IMR-90 (cell line): ENCODE measurements around the gene TSPAN14. TPM values are rescaled to one million over a fixed set of nuclear protein-coding genes. Genes with fewer than 3 reads are reported as not detected.

ENCODE experiments used
- ATAC-seq: fragments of 200-7000 bp; cut with Tn5 transposase; 2 replicates; pipeline ENCODE4 v1.9.1; 2020; ENCODE audit warnings: low read depth, mild to moderate bottlenecking, moderate library complexity
- BruUV-seq: library from RNA; stranded (reverse); fragments of 400-500 nt; replicated peaks from 2 replicates; lab custom pipeline; 2021; lab: Mats Ljungman, UMichigan
- CTCF ChIA-PET: fragments of 300-600 bp; formaldehyde crosslinking; extraction: SDS; loops from one replicate; lab custom pipeline; 2021; ENCODE audit warnings: antibody characterized with exemption; lab: Yijun Ruan, JAX
- POLR2A ChIA-PET: fragments of 300-600 bp; sonication (Branson Sonifier 250); formaldehyde crosslinking; loops from one replicate; lab custom pipeline; 2022; ENCODE audit warnings: antibody characterized with exemption; ENCODE audit not compliant: unreplicated experiment; lab: Charles Lee
- DNase-seq: peaks from one replicate; pipeline ENCODE4 v3.0.0; 2013
- H2AFZ ChIP-seq: replicated peaks from 2 replicates; pipeline ENCODE3; 2013; ENCODE audit warnings: low read length, mild to moderate bottlenecking; ENCODE audit not compliant: poor library complexity
- H2AK5ac ChIP-seq: 2 replicates; pipeline ENCODE4 v1.6.1; 2013; ENCODE audit warnings: low read depth, low read length, inconsistent platforms
- H2AK9ac ChIP-seq: replicated peaks from 2 replicates; pipeline ENCODE3; 2013; ENCODE audit warnings: mild to moderate bottlenecking, low read depth, low read length, moderate library complexity; ENCODE audit not compliant: poor library complexity
- H2BK120ac ChIP-seq: 2 replicates; pipeline ENCODE4 v1.6.1; 2013; ENCODE audit warnings: low read depth, low read length, inconsistent platforms
- H2BK15ac ChIP-seq: 3 replicates; pipeline ENCODE4 v1.6.1; 2013; ENCODE audit warnings: low read depth, low read length, inconsistent platforms
- H2BK20ac ChIP-seq: 2 replicates; pipeline ENCODE4 v1.6.1; 2013; ENCODE audit warnings: low read depth, mild to moderate bottlenecking, inconsistent platforms, low read length, moderate library complexity
- H2BK5ac ChIP-seq: 2 replicates; pipeline ENCODE4 v1.6.1; 2013; ENCODE audit warnings: mild to moderate bottlenecking, low read depth, low read length, inconsistent platforms; ENCODE audit not compliant: poor library complexity, severe bottlenecking
- H3K14ac ChIP-seq: replicated peaks from 2 replicates; pipeline ENCODE4 v1.6.1; 2013; ENCODE audit warnings: low read depth, low read length, inconsistent platforms
- H3K18ac ChIP-seq: 2 replicates; pipeline ENCODE4 v1.6.1; 2013; ENCODE audit warnings: low read depth, low read length, control low read depth
- H3K23ac ChIP-seq: 2 replicates; pipeline ENCODE4 v1.6.1; 2013; ENCODE audit warnings: low read depth, low read length, inconsistent platforms
- H3K27ac ChIP-seq: 2 replicates; pipeline ENCODE4 v1.5.1; 2013; ENCODE audit warnings: mild to moderate bottlenecking, control low read depth, low read length; ENCODE audit not compliant: insufficient read depth
- H3K27me3 ChIP-seq: 2 replicates; pipeline ENCODE4 v1.6.1; 2013; ENCODE audit warnings: low read length; ENCODE audit not compliant: control insufficient read depth, insufficient read depth
- H3K36me3 ChIP-seq: 2 replicates; pipeline ENCODE4 v1.6.1; 2013; ENCODE audit warnings: low read length, mixed read lengths; ENCODE audit not compliant: control insufficient read depth, insufficient read depth
- H3K4ac ChIP-seq: 2 replicates; pipeline ENCODE4 v1.6.1; 2013; ENCODE audit warnings: low read depth, low read length, inconsistent platforms
- H3K4me1 ChIP-seq: 2 replicates; pipeline ENCODE4 v1.6.1; 2013; ENCODE audit warnings: low read length, mixed read lengths; ENCODE audit not compliant: control insufficient read depth, insufficient read depth
- H3K4me2 ChIP-seq: 2 replicates; pipeline ENCODE4 v1.6.1; 2013; ENCODE audit warnings: low read depth, mild to moderate bottlenecking, control low read depth, low read length, moderate library complexity
- H3K4me3 ChIP-seq: 2 replicates; pipeline ENCODE4 v1.5.1; 2013; ENCODE audit warnings: low read depth, mild to moderate bottlenecking, control low read depth, low read length, moderate library complexity; ENCODE audit not compliant: insufficient read depth
- H3K56ac ChIP-seq: 2 replicates; pipeline ENCODE4 v1.6.1; 2013; ENCODE audit warnings: low read length, inconsistent platforms; ENCODE audit not compliant: insufficient read depth; ENCODE audit errors: extremely low read depth
- H3K79me1 ChIP-seq, 2 experiments: 2 replicates each; pipeline ENCODE4 v1.6.1; 2013; ENCODE audit warnings: low read length in 2 of 2, inconsistent platforms in 1 of 2, low read depth in 1 of 2
- H3K9ac ChIP-seq: 2 replicates; pipeline ENCODE4 v1.6.1; 2013; ENCODE audit warnings: low read depth, low read length, control low read depth
- H3K9me1 ChIP-seq: 2 replicates; pipeline ENCODE4 v1.6.1; 2013; ENCODE audit warnings: low read length, inconsistent platforms; ENCODE audit not compliant: insufficient read depth
- H3K9me3 ChIP-seq: 2 replicates; pipeline ENCODE4 v1.6.1; 2013; ENCODE audit warnings: low read length; ENCODE audit not compliant: control insufficient read depth, insufficient read depth
- H4K20me1 ChIP-seq: 2 replicates; pipeline ENCODE4 v1.6.1; 2013; ENCODE audit warnings: low read length, inconsistent platforms; ENCODE audit not compliant: insufficient read depth
- H4K5ac ChIP-seq: 2 replicates; pipeline ENCODE4 v1.6.1; 2013; ENCODE audit warnings: mild to moderate bottlenecking, low read depth, low read length, control low read depth
- H4K8ac ChIP-seq, 2 experiments: 2 replicates each; pipeline ENCODE4 v1.6.1; 2013; ENCODE audit warnings: low read depth in 2 of 2, low read length in 2 of 2, control low read depth in 1 of 2, inconsistent platforms in 1 of 2
- H4K91ac ChIP-seq: 2 replicates; pipeline ENCODE4 v1.6.1; 2013; ENCODE audit warnings: low read depth, low read length, inconsistent platforms; ENCODE audit not compliant: insufficient read depth
- CEBPB ChIP-seq: IDR thresholded peaks from 2 replicates; pipeline ENCODE4 v1.6.1; 2012; ENCODE audit warnings: low read depth, low read length, improper control_type of control experiment
- FOS ChIP-seq: fragments of 150-350 bp; IDR thresholded peaks from 2 replicates; pipeline ENCODE4 v1.6.1; 2016; ENCODE audit warnings: low read depth, low read length
- MAFK ChIP-seq: IDR thresholded peaks from 2 replicates; pipeline ENCODE4 v1.6.1; 2012; ENCODE audit warnings: low read depth, low read length, improper control_type of control experiment
- MAZ ChIP-seq: IDR thresholded peaks from 2 replicates; pipeline ENCODE4 v1.6.1; 2012; ENCODE audit warnings: low read depth, mild to moderate bottlenecking, low read length, improper control_type of control experiment, moderate library complexity, borderline replicate concordance
- NFE2L2 ChIP-seq: fragments of 150-350 bp; IDR thresholded peaks from 2 replicates; pipeline ENCODE4 v1.6.1; 2016; ENCODE audit warnings: low read depth, mild to moderate bottlenecking, low read length
- RAD21 ChIP-seq: IDR thresholded peaks from 2 replicates; pipeline ENCODE4 v1.6.1; 2012; ENCODE audit warnings: low read length, improper control_type of control experiment
- SMC3 ChIP-seq: fragments of 150-350 bp; IDR thresholded peaks from 2 replicates; pipeline ENCODE4 v1.6.1; 2016; ENCODE audit warnings: low read depth, mild to moderate bottlenecking, antibody characterized with exemption, low read length, moderate library complexity
- WGBS, 2 experiments: methylation state at CpG; one replicate each; pipeline versions ENCODE4 v1.1.5 to v1.1.7; 2013; ENCODE audit warnings: missing lambda C conversion rate in 2 of 2; ENCODE audit not compliant: insufficient read length in 1 of 2; ENCODE audit errors: extremely low coverage in 2 of 2; 5-methylcytosine and 5-hydroxymethylcytosine counted together
- dilution Hi-C: fragments of 300-500 bp; cut with HindIII; formaldehyde crosslinking; loops from one replicate; pipeline ENCODE4 v1.14.3; 2018; ENCODE audit warnings: low sequenced_read_pairs; ENCODE audit not compliant: unreplicated experiment
- in situ Hi-C: fragments of 300-500 bp; cut with MboI; formaldehyde crosslinking; loops from 3 replicates; pipeline ENCODE4 v1.14.3; 2019; ENCODE audit warnings: low sequenced_read_pairs, inconsistent platforms, mixed read lengths
- intact Hi-C: fragments of 100-400 bp; cut with micrococcal nuclease; formaldehyde crosslinking; loops from 2 replicates; pipeline ENCODE4 v1.10.0; 2022
- polyA plus RNA-seq, 3 experiments: library from polyadenylated mRNA; depleted of rRNA; stranded (reverse); fragments of >200 nt; gene quantifications; 2 replicates each; pipeline ENCODE4 v1.2.3, GENCODE V29; 2012; ENCODE audit warnings: low replicate concordance in 1 of 3
- total RNA-seq: library from RNA; depleted of rRNA; stranded (reverse); fragments of >200 nt; gene quantifications from 2 replicates; pipeline ENCODE4 v1.2.3, GENCODE V29; 2012

Gene TSPAN14
- total and polyA plus RNA-seq, 2 of the 4 experiments (the other 2 are of a cell fraction) = 18.5 to 43.0 TPM

- Histone ChIP-seq H3K9me1 (0 out of 2 replicates have a peak, but pooled peaks cover 5% of the 10 kb centered on the region), H3K4me1 (no peaks in the 10 kb centered on the region), H3K23ac (no peak overlapping the region), H3K18ac (no peak overlapping the region), H3K4ac (no peak overlapping the region), H3K4me2 (no peak overlapping the region), H3K14ac (no peak overlapping the region), H3K9ac (no peak overlapping the region), H2BK120ac (no peak overlapping the region), H2AK5ac (no peak overlapping the region), H4K91ac (no peak overlapping the region), H4K8ac (no peak overlapping the region), H2BK20ac (no peak overlapping the region), H2AFZ (no peak overlapping the region), H3K79me1 (no peaks in the 10 kb centered on the region), H4K5ac (no peak overlapping the region), H2BK5ac (no peak overlapping the region), H3K4me3 (no peak overlapping the region), H3K56ac (no peak overlapping the region), H3K36me3 (no peaks in the 10 kb centered on the region), H3K27ac (no peak overlapping the region), H3K27me3 (no peaks in the 10 kb centered on the region; the same call in 1 of the 2 replicates), H2AK9ac (no peak overlapping the region), H3K9me3 (no peaks in the 10 kb centered on the region), H2BK15ac (no peak overlapping the region), H4K20me1 (no peaks in the 10 kb centered on the region)
- DNase-seq (no peak), ATAC-seq (no peak)
- dilution Hi-C loops = no loop called here
- TF ChIP-seq MAFK = no peak
- TF ChIP-seq FOS = no peak
- no peak for TF ChIP-seq NFE2L2
- TF ChIP-seq SMC3 = no peak
- TF ChIP-seq CEBPB = no peak
- TF ChIP-seq RAD21 = no peak
- no peak for TF ChIP-seq MAZ
- ChIA-PET CTCF (interaction anchor here (1.1 kb wide), 1 partner anchor 56 kb away, joined by 5 read pairs; no protein-coding TSS in a partner anchor), POLR2A (no interaction called here)
- no TSS peak for BruUV-seq
- WGBS, 2 experiments = no CpG with 5 or more reads among the region's 2 CpGs
- in situ Hi-C loops = loop anchor here (10.0 to 25.0 kb wide), 2 partner anchors 215 to 463 kb away; no protein-coding TSS in a partner anchor
- intact Hi-C loops = no loop called here
Measured at GRCh38 chr10:80449520-80449919, 4.6 kb upstream of the TSPAN14 start.
